GM06990 (cell line): Measurements from ENCODE around the gene POMT2.
"Not testable (repeated sequence)": the region's sequence is repeated elsewhere in the genome, so short reads cannot be mapped to it uniquely, and the experiment has no call there.

Source experiments
- DNase-seq: peaks from one replicate; pipeline ENCODE4 v3.0.0-alpha.2; 2011; ENCODE audit not compliant: insufficient read length; ENCODE audit errors: extremely low read depth
- H3K27me3 ChIP-seq: replicated peaks from 2 replicates; pipeline ENCODE4 v1.6.0; 2011; ENCODE audit warnings: low read length; ENCODE audit not compliant: control insufficient read depth, insufficient read depth
- H3K36me3 ChIP-seq: 2 replicates; pipeline ENCODE4 v1.5.1; 2011; ENCODE audit warnings: low read length; ENCODE audit not compliant: control insufficient read depth, insufficient read depth
- H3K4me3 ChIP-seq: replicated peaks from 2 replicates; pipeline ENCODE4 v1.5.1; 2011; ENCODE audit warnings: low read depth, mild to moderate bottlenecking, control low read depth, low read length
- TF ChIP-seq, protein P1 (sequence below): IDR thresholded peaks from 2 replicates; pipeline ENCODE4 v1.5.1; 2011; ENCODE audit warnings: low read length, control low read depth, mild to moderate bottlenecking, inconsistent platforms; ENCODE audit not compliant: insufficient read depth, poor library complexity, severe bottlenecking

POMT2 gene

DNA sequence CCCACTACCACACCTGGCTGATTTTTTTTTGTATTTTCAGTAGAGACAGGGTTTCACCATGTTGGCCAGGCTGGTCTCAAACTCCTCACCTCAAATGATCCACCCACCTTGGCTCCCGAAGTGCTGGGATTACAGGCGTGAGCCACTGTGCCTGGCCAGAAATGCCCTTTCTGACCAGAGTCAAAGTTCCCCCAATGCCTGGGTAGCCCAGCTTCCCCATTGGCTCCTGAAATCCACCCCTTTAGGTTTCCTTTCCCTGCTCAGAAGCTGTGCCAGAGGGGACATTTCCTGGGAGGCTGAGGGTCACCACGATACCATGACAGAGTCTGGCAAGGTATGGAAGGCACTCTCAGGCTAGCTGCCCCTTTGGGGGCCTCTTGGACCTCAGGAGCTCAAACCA lies 3.6 kb upstream of the POMT2 start:
- Histone ChIP-seq H3K4me3 (no peak overlapping the region), H3K36me3 (no peaks in the 10 kb centered on the region; the same call in 1 of the 2 replicates), H3K27me3 (no peaks in the 10 kb centered on the region)
- TF ChIP-seq, protein P1, sequence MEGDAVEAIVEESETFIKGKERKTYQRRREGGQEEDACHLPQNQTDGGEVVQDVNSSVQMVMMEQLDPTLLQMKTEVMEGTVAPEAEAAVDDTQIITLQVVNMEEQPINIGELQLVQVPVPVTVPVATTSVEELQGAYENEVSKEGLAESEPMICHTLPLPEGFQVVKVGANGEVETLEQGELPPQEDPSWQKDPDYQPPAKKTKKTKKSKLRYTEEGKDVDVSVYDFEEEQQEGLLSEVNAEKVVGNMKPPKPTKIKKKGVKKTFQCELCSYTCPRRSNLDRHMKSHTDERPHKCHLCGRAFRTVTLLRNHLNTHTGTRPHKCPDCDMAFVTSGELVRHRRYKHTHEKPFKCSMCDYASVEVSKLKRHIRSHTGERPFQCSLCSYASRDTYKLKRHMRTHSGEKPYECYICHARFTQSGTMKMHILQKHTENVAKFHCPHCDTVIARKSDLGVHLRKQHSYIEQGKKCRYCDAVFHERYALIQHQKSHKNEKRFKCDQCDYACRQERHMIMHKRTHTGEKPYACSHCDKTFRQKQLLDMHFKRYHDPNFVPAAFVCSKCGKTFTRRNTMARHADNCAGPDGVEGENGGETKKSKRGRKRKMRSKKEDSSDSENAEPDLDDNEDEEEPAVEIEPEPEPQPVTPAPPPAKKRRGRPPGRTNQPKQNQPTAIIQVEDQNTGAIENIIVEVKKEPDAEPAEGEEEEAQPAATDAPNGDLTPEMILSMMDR = no peak
- DNase-seq = no peak

DNA sequence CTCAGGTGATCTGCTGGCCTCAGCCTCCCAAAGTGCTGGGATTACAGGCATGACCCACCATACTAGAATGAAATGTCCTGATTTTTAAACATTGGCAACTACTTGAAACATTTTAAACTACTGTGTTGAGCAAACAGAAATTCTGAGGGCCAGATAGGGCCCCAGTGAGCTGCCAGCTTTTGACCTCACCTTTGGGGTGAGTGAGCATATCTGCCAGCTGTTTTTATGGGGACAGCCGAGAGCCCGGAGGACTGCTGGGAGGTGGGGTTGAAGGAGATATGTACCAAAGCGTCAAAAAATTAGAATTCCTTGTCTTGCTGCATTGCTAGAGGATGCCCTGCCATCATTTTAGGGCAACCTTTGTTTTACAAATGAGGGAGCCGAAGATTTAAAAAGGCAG lies 2.9 kb upstream of the POMT2 start:
- no peak for DNase-seq
- H3K4me3 ChIP-seq = no peak overlapping the region
- no peaks in the 10 kb centered on the region for H3K27me3 ChIP-seq
- no peaks in the 10 kb centered on the region; the same call in 1 of the 2 replicates for H3K36me3 ChIP-seq
- TF ChIP-seq, protein P1 = no peak

DNA sequence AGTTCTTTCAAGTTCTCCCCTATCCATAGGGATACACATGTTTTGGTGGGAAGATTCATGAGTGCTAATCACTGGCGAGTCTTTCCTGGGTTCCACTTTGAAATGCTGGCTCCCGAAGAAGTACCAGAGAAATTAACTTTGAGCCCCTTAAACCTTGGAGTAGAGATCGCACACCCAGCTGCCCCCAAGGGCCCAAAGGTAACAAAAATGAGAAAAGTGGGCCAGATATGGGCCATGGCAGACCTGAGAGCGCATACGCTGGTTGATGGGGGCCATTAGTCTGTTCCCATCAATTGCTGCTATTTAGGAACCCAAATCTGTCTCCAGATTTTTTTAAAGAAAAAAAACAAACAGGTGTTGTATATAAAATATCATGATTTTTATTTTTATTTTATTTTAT lies 2.3 kb upstream of the POMT2 start:
- H3K4me3 ChIP-seq = no peak overlapping the region
- no peak for DNase-seq
- no peaks in the 10 kb centered on the region for H3K27me3 ChIP-seq
- TF ChIP-seq, protein P1 = no peak
- H3K36me3 ChIP-seq = no peaks in the 10 kb centered on the region; the same call in 1 of the 2 replicates

DNA sequence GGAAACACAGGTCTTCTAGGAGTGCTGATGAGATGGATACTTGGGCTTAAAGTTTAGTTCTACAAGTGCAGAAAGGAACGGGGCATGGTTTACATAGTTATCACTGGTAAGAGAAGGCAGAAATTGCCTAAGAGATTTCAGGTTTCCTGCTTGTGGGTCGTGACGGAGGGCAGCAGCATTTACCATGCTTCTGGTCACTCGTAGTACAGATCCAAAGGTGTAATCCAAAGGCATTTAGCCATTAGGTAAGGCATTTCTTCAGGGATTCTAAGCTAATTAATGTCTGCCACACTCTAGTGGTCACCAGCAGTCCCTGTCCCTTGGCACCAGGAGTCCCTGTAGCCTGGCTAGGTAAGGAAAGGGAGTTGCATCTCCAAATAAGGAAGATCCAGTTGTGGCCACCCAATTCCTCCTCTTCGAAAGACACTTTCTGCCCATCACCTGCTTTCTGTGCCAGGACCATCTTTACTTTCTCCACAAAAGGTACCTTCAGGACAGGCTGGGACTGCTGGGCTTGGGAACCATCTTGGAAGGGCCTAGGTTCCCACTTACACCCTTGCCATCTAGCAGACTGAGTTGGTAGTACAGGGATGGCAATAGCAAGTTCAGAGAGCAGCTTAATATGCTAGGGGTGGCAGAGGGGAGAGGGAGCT lies 1.7 kb upstream of the POMT2 start:
- TF ChIP-seq, protein P1 = no peak
- Histone ChIP-seq H3K27me3 (no peaks in the 10 kb centered on the region), H3K4me3 (peak overlapping the region; percentile 89), H3K36me3 (no peaks in the 10 kb centered on the region; the same call in 1 of the 2 replicates)
- DNase-seq = no peak

DNA sequence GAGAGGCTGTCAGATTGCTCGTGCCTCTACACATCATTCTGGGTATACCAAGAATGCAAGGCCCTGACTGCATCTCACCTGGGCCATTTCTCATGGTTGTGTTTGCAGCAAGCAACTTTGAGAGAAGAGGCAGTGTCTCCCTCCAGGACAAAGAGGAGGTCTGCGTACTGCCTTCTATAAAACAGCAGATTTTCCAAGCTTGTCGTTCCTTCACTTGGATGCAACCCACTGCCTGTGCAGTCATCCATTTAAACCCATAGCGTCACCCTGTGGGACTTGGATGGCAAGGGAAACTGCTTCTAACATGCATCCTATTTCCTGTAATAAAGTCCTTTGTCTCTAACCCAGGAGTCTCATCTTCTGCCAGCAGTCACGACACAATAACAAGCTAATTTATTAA lies 1.3 kb downstream of the POMT2 start:
- TF ChIP-seq, protein P1 = no peak
- H3K4me3 ChIP-seq = no peak overlapping the region
- DNase-seq = no peak
- no peaks in the 10 kb centered on the region; the same call in 1 of the 2 replicates for H3K36me3 ChIP-seq
- H3K27me3 ChIP-seq = no peaks in the 10 kb centered on the region

DNA sequence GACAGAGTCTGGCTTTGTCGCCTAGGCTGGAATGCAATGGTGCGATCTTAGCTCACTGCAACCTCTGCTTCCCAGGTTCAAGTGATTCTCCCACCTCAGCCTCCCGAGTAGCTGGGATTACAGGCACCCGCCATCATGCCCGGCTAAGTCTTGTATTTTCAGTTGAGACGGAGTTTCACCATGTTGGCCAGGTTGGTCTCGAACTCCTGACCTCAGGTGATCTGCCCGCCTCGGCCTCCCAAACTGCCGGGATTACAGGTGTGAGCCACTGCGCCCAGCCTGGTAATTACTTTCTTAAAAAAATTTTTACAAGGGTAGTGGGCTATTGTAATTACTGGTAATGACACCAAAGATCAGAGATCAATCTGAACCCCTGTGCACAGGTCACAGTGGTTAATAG lies 1.9 kb downstream of the POMT2 start:
- H3K27me3 ChIP-seq, DNase-seq, H3K4me3 ChIP-seq, H3K36me3 ChIP-seq: not testable (repeated sequence)
